A673 (cell line): ENCODE results near the gene PSMC2.

ENCODE experiments used
- EZH2 ChIP-seq: fragments of 200-600 bp; sonication (generic); IDR thresholded peaks from 2 replicates; pipeline ENCODE4 v1.6.1; 2017; ENCODE audit warnings: borderline replicate concordance, low read depth, mild to moderate bottlenecking, mixed read lengths, antibody characterized with exemption, low read length; ENCODE audit not compliant: poor library complexity, severe bottlenecking
- TF ChIP-seq, protein P1 (sequence below): fragments of 300-800, 200-600 bp; sonication (generic); conservative IDR thresholded peaks from 2 replicates; pipeline ENCODE4 v1.5.1; 2017; ENCODE audit warnings: low read depth, mild to moderate bottlenecking, antibody characterized with exemption, low read length, moderate library complexity, mixed read lengths

DNA sequence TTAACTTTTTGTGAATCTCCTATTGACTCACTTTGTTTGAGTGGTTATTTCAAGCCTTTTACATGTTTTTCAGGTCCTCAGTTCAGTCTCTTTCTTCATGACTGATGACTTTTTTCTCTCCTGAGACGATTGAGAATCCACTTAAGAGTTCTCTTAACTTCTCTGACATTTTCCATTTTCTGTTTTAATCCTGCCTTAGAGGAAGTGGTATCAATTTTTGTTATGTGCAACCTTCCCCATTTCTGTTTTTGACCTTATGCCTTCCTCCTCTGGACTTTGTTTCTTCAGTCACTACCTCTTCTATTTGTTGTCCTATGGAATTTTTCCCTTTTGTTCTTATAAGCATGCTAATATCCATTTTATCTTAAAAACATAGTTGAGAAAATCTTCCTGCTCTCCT, 2.4 kb downstream of the PSMC2 start:
- TF ChIP-seq, protein P1, sequence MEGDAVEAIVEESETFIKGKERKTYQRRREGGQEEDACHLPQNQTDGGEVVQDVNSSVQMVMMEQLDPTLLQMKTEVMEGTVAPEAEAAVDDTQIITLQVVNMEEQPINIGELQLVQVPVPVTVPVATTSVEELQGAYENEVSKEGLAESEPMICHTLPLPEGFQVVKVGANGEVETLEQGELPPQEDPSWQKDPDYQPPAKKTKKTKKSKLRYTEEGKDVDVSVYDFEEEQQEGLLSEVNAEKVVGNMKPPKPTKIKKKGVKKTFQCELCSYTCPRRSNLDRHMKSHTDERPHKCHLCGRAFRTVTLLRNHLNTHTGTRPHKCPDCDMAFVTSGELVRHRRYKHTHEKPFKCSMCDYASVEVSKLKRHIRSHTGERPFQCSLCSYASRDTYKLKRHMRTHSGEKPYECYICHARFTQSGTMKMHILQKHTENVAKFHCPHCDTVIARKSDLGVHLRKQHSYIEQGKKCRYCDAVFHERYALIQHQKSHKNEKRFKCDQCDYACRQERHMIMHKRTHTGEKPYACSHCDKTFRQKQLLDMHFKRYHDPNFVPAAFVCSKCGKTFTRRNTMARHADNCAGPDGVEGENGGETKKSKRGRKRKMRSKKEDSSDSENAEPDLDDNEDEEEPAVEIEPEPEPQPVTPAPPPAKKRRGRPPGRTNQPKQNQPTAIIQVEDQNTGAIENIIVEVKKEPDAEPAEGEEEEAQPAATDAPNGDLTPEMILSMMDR: no peak
- TF ChIP-seq EZH2: no peak
